Stimulated activated CD4-positive, alpha-beta T cell treated with anti-CD3 and anti-CD28 coated beads, Interleukin-4, amount 100 ng/mL, for 4 hours (primary cell): ENCODE results near the gene KIF27.
"Not testable (repeated sequence)": the region's sequence is repeated elsewhere in the genome, so short reads cannot be mapped to it uniquely, and the experiment has no call there.

Experiments
- DNase-seq, 2 experiments: peaks; one replicate each; pipeline ENCODE4 v3.0.0-alpha.2; 2020

Gene KIF27, protein sequence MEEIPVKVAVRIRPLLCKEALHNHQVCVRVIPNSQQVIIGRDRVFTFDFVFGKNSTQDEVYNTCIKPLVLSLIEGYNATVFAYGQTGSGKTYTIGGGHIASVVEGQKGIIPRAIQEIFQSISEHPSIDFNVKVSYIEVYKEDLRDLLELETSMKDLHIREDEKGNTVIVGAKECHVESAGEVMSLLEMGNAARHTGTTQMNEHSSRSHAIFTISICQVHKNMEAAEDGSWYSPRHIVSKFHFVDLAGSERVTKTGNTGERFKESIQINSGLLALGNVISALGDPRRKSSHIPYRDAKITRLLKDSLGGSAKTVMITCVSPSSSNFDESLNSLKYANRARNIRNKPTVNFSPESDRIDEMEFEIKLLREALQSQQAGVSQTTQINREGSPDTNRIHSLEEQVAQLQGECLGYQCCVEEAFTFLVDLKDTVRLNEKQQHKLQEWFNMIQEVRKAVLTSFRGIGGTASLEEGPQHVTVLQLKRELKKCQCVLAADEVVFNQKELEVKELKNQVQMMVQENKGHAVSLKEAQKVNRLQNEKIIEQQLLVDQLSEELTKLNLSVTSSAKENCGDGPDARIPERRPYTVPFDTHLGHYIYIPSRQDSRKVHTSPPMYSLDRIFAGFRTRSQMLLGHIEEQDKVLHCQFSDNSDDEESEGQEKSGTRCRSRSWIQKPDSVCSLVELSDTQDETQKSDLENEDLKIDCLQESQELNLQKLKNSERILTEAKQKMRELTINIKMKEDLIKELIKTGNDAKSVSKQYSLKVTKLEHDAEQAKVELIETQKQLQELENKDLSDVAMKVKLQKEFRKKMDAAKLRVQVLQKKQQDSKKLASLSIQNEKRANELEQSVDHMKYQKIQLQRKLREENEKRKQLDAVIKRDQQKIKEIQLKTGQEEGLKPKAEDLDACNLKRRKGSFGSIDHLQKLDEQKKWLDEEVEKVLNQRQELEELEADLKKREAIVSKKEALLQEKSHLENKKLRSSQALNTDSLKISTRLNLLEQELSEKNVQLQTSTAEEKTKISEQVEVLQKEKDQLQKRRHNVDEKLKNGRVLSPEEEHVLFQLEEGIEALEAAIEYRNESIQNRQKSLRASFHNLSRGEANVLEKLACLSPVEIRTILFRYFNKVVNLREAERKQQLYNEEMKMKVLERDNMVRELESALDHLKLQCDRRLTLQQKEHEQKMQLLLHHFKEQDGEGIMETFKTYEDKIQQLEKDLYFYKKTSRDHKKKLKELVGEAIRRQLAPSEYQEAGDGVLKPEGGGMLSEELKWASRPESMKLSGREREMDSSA (N-terminal part only)

DNA sequence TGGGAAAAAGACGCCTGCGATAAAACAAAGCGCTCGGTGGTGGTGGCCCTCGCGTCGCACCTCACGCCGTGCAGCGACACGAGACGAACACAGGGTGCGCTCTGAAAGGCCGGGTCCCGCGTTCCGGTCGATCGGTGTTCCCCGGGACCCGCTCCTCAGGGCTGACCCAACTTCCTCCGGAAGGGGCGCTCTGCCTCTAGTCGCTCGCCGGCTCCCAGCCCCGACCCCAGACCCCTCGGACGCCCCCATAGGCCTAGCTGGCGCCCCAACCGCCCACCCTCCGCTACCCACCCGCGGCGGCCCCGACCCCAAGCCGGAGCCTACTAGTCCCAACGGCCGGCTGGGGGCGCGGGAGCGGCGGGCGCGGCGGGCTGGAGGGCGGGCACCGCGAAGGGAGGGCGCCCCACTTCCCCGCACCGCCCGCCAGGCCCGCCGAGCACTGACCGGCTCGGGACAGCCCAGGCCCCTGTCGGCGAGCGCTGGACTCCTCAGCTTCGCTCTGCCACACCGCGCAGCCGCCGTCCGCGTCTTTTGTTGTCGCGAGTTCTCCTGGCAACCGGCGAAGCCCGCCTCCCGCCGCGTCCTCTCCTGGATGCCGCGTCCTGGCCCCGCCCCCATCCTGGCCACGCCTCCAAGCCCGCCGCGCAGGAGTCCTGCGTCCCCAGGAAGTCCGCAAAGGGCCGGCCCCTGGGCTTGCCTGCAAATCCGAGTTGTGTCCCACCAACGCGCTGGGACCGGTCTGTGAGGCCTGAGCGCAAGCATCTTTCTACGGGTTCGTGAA is at the start of gene KIF27:
Gene KIF27 (minus strand): TSS at position 506 of the 781 bp plus-strand sequence. CDS start 5,841 bp downstream, outside the sequence.
- DNase-seq = peak; percentile 90 to 98

DNA sequence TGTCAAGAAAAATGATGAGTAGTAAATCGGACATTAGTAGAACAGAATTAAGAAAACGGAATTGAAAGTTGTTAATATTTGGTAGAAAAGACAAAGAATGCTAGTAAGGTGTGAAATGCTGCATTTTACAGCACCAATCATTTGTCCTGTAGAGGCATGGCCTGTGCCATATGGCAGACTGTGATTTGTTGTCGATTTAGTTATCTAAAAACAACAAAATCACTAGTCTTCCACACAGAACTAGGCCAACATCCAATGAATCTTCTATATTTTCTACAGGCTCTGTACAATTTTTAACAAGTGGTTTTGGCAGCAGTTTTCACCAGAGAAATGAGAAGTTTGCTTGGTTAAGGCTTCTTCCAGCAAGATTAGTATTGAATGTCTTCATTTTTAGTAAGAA is 48.4 kb upstream of the KIF27 start:
- DNase-seq = no peak

GRCh38 chr9:83967073-83967472 is 45.8 kb upstream of the KIF27 start:
- DNase-seq = no peak

- DNase-seq = no peak
These were observed 45.0 kb upstream of the KIF27 start for GRCh38 chr9:83966209-83966582.

DNA sequence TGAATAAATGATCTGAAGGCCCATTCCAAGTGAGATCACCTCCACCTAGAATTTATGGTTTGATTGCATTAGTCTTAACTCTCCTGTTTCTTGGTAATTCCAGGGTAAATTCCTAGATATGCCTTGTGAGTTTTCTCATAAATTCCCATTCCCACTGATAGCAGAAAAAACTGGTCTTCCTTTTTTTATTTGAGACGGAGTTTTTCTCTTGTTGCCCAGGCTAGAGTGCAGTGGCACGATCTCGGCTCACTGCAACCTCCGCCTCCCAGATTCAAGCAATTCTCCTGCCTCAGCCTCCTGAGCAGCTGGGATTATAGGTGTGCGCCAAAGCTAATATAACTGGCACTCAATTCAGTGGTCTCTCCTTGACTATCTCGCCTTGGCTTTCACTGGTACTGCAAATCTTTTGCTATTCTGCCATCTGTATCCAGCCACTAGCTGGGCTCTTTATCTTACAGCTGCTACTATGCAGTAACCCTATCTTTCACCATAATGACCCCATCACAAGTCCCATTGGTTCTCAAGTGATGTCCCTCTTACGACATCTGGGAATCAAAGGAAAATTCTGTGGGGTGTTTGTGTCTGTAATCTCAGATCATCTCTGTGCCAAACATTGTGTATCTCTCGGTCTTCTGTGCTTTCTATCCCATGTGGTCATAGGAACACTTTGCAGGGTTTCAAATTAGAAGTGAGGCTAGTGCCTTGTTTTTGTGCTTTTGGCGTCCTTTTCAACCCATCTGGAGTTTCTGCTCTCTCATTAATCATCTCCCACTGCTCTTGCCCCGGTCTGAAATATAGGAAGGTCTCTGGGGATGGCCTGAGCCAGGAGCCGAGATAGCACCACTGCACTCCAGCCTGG is 44.3 kb upstream of the KIF27 start:
- no peak for DNase-seq

DNA sequence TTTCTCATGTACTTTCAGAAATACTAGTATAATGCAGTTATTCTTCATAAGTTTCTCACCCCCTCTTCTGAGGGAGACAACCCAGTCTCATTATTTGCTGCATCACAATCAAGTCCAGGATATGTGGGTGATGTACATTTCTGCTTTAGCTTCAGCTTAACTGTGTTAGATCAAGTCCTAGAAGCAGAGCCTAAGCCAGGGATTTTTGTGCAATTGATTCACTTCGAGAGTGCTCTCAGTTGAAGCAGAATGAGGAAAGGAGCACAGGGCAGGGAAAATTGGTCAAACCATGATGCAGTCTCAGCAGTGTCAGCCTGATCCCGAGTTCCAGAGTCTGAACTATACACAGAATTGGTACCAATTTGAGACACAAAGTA is 43.7 kb upstream of the KIF27 start:
- no peak for DNase-seq

DNA sequence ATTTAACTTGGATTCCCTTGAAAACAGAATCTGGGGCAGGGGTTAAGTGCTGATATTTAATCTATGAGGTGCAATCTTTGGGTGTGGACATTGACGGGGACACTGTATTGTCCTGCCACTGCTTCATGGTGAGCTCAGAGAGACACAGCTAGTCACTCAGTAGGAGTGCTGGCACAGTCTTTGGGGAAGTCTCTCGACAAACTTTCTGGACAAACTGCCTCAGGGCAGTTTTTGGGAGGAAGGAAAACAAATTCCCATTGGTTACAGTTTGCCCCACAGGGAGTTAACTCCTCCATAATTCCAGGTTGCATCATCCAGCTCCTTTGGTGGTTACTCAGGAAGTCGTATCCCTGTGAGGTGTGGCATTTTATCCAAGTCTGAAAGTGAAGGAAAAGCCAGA is 40.9 kb upstream of the KIF27 start:
- no peak for DNase-seq

DNA sequence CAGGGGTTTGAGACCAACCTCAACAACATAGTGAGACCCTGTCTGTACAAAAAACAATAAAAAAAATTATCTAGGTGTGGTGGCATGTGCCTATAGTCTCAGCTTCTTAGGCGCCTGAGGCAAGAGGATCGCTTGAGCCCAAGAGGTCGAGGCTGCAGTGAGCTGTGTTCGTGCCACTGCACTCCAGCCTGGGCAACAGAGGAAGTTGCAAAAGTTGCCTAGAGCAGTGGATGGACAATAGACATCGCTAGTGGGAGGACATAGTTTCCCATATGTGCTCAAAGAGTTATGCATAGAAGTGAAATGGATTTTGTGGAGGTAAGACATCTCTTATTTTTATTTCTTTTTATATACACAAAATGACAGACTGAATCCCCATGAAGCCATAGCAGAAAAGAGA is 39.8 kb upstream of the KIF27 start:
- no peak for DNase-seq

- no peak for DNase-seq
These were observed 37.8 kb upstream of the KIF27 start for GRCh38 chr9:83959061-83959460.

- DNase-seq = no peak
These were observed 35.9 kb upstream of the KIF27 start for GRCh38 chr9:83957248-83957513.

DNA sequence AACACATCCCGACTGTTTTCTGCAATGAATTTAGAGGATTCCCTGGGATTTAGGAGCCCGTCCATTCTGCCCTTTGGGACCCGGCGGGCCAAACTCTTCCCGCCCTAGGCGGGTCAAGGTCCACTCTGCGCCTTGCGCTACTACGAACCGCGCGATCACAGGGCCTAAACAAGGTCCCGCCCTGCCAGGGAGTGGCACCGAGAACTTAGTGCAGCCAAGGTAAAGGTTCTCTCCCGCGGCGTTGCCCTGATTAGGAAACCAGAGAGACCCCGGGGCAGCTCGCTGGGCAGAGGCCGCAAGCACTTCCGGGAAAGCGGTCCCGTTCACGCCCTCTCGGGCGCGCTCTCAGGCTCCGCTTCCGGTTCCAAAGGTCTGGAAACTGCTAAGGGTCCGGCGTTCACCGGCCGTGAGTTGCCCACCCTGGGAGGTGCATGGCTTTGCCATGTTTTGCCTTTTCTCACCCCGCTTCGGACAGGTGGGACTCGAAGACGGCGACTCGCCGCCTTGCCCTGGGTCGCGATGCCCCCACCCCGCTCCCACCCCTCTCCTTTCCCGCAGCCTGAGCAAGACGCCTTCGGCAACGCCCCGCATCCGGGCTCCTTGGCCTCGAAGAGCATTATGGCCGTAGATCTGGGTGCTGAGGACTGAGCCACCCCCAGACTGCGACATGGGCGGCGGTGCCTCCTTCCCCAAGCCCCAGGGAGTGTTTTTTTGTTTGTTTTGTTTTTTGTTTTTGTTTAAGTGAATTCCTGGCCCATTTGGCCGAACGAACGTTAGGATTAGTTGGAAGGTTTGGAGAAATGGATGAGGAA is 35.4 kb upstream of the KIF27 start:
- DNase-seq = peak; percentile 36 to 57

- peak; percentile 11 to 26 for DNase-seq
These were observed 34.8 kb upstream of the KIF27 start for GRCh38 chr9:83956086-83956435.

GRCh38 chr9:83948096-83948495 is 26.9 kb upstream of the KIF27 start:
- DNase-seq = not testable (repeated sequence)

DNA sequence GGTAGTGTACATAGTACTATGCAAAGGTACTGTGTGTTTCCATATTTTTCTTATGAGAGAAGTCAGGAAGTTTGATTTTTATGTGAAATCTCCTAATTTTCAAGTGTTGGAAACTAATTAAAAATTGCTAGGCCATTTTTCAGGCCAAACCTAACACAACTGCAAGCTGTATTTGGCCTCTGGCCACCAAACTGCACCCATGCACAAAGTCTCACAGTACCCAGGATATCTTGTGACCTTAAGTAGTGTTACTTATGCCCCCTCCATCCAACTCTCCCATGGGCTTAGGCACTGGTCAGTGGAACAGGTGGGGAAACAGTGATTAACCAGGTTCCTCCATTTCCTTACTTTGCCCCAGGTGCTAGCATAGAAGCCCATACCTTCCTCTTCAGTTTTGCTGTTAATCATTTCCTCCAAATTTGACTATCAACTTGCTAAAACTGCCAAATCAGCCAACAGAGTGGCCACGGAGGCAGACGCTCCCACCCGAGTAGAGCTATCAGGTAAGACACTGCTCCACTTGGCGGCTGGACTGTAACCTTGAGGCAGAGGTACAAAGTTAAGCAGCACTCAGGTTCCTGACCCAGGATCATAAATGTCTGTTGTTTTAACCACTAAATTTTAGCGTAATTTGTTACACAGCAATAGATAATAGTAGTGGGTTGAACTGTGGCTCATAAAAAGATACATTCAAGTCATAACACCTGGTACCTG is 19.5 kb upstream of the KIF27 start:
- DNase-seq = no peak

DNA sequence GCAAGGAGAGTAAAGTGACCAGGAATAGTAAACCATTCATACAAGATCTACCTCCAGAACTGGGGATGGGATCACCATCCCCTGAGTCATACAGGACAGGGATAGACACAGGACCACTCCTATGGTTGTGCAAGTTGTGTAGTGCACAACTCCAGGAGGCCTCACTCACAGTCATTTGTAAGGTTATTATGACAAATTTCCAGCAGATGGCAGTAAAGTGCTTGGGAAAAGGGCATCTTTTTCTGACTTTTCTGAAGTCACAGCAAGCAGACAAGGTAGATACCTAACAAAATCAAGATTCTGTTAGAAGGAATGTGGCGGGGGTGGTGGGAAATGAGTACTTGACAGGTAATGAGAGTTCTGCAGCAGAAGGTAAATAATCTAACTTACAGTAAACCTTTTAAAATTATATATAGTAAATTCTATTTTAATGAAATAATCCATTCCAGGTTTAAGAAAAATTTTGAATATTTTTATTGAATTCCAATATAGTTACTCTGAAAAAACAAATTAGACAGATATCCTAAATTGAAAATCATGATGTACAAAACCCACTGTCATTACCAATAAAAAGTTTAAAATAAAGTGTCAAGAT is 16.7 kb upstream of the KIF27 start:
- DNase-seq = peak in 1 of 2 experiments; percentile 9

GRCh38 chr9:83936523-83936922 is 15.3 kb upstream of the KIF27 start:
- DNase-seq = no peak

DNA sequence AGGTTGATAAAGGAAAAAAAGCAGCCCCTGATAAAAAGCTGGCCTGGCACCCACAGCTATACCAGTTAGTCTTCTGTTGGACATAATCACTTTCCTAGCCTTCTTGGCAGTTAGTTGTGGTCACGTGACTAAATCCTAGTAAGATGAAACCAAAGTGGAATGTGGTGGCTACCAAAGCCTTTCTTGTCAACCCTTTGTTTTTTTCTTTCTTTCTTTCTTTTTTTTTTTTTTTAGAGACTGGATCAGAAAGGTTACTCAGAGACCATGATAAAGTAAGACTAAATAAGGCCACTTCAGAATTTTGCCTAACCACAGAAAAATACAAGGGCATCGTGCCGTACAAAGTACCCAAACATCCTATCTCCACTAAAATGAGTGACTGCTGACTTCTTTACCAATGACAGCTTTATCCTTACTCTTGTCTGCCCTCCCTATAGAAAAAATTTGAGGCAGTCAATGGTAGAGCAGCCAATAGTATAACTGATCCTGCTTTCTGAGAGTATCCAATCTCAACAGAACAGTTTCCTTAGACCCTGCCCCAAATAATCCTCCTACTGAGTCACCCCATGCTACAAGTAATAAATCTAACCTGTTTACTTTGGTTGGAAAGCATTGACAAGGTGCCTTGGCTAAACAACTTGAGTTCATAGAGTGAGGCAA is 14.2 kb upstream of the KIF27 start:
- DNase-seq = no peak

GRCh38 chr9:83934569-83935275 is 13.5 kb upstream of the KIF27 start:
- DNase-seq = no peak
